GM12878 (cell line): ENCODE measurements around the gene PCDHGA3. TPM values are rescaled to one million over a fixed set of nuclear protein-coding genes. Genes with fewer than 3 reads are reported as not detected.

ENCODE experiments used
- BACH1 ChIP-seq: fragments of 450-650 bp; IDR thresholded peaks from 2 replicates; pipeline ENCODE4 v1.6.1; 2017; ENCODE audit warnings: mild to moderate bottlenecking, borderline replicate concordance
- BHLHE40 ChIP-seq, 2 experiments: fragments of 450-650 bp in 1 of 2; IDR thresholded peaks; 2 replicates each; pipeline ENCODE4 v1.6.1; 2011 to 2017; ENCODE audit warnings: low read depth in 2 of 2, borderline replicate concordance in 1 of 2, improper control_type of control experiment in 1 of 2, low read length in 1 of 2, mild to moderate bottlenecking in 1 of 2
- CEBPB ChIP-seq, 2 experiments: fragments of 150-350 bp in 1 of 2; IDR thresholded peaks; 2 replicates each; pipeline ENCODE4 v1.6.1; 2012 to 2014; ENCODE audit warnings: low read depth in 2 of 2, low read length in 2 of 2, borderline replicate concordance in 1 of 2, inconsistent platforms in 1 of 2
- FOXM1 ChIP-seq: IDR thresholded peaks from 2 replicates; pipeline ENCODE4 v1.6.1; 2012; ENCODE audit warnings: low read depth, mild to moderate bottlenecking, inconsistent platforms, low read length, moderate library complexity
- KLF5 ChIP-seq: fragments of 450-650 bp; IDR thresholded peaks from 2 replicates; pipeline ENCODE4 v1.6.1; 2014; ENCODE audit warnings: mild to moderate bottlenecking; ENCODE audit not compliant: partially characterized antibody
- NBN ChIP-seq: fragments of 450-650 bp; IDR thresholded peaks from 2 replicates; pipeline ENCODE4 v1.6.1; 2016
- NFYA ChIP-seq: IDR thresholded peaks from 2 replicates; pipeline ENCODE4 v1.6.1; 2011; ENCODE audit warnings: low read depth, mild to moderate bottlenecking, low read length, improper control_type of control experiment, borderline replicate concordance
- PAX5 ChIP-seq: IDR thresholded peaks from 2 replicates; pipeline ENCODE4 v1.6.1; 2011; ENCODE audit warnings: low read depth, low read length, borderline replicate concordance
- PRDM15 ChIP-seq: fragments of 450-650 bp; formaldehyde crosslinking; IDR thresholded peaks from 2 replicates; pipeline ENCODE4 v1.4.0; 2020; ENCODE audit warnings: mild to moderate bottlenecking, moderate library complexity
- RB1 ChIP-seq: fragments of 450-650 bp; formaldehyde crosslinking; IDR thresholded peaks from 2 replicates; pipeline ENCODE4 v1.6.1; 2017; ENCODE audit warnings: mild to moderate bottlenecking, borderline replicate concordance
- SMAD5 ChIP-seq: IDR thresholded peaks from 2 replicates; pipeline ENCODE4 v1.6.1; 2016; ENCODE audit warnings: antibody characterized with exemption, low read depth
- SP1 ChIP-seq: IDR thresholded peaks from one replicate; pipeline ENCODE4 v1.6.1; 2011; ENCODE audit warnings: low read depth, low read length
- SREBF2 ChIP-seq: IDR thresholded peaks from 2 replicates; pipeline ENCODE4 v1.6.1; 2012; ENCODE audit warnings: mild to moderate bottlenecking, low read length
- TCF12 ChIP-seq: IDR thresholded peaks from 2 replicates; pipeline ENCODE4 v1.6.1; 2011; ENCODE audit warnings: low read depth, mild to moderate bottlenecking, low read length
- TCF7 ChIP-seq: IDR thresholded peaks from 2 replicates; pipeline ENCODE4 v1.6.1; 2014; ENCODE audit warnings: antibody characterized with exemption, borderline replicate concordance
- ZNF274 ChIP-seq: IDR thresholded peaks from one replicate; pipeline ENCODE4 v1.8.0; 2011; ENCODE audit not compliant: insufficient read length, insufficient read depth
- polyA plus RNA-seq, 11 experiments: library from polyadenylated mRNA; depleted of rRNA in 4 of 11; unstranded in 6 of 11; stranded (reverse) in 5 of 11; fragments of >200 nt; fragmentation: Nextera tagmentation in 4 of 11; fragmentation: Illumina TruSeq in 1 of 11; extraction: Ambion mirVana in 4 of 11; extraction: Trizol in 1 of 11; gene quantifications; 1 replicate in 1 of 11; 2 replicates in 10 of 11; pipeline versions ENCODE4 v1.2.1 to v1.2.3, GENCODE V29; 2011 to 2016; ENCODE audit warnings: inconsistent platforms in 2 of 11, missing spikeins in 2 of 11, low read depth in 1 of 11
- total RNA-seq, 4 experiments: library from RNA; depleted of rRNA in 3 of 4; stranded (reverse); fragments of >200 nt in 3 of 4; fragmentation: Illumina TruSeq in 1 of 4; extraction: Trizol in 1 of 4; gene quantifications; 2 replicates each; pipeline versions ENCODE4 v1.2.1 to v1.2.3, GENCODE V29; 2013 to 2021
- TF ChIP-seq, protein P1 (sequence below): fragments of 450-650 bp; formaldehyde crosslinking; IDR thresholded peaks from 2 replicates; pipeline ENCODE4 v1.5.0; 2022; ENCODE audit warnings: mild to moderate bottlenecking, missing genetic modification characterization
- TF ChIP-seq, protein P2 (sequence below): fragments of 450-650 bp; IDR thresholded peaks from 2 replicates; pipeline ENCODE4 v1.6.1; 2017; ENCODE audit warnings: mild to moderate bottlenecking, moderate library complexity

PCDHGA3 gene
- total and polyA plus RNA-seq, 10 of the 15 experiments (the other 5 are each of a cell fraction or from before 2014, with no cell fraction given) = 0.06 to 0.17 (median 0.11) TPM; not detected in 6

DNA sequence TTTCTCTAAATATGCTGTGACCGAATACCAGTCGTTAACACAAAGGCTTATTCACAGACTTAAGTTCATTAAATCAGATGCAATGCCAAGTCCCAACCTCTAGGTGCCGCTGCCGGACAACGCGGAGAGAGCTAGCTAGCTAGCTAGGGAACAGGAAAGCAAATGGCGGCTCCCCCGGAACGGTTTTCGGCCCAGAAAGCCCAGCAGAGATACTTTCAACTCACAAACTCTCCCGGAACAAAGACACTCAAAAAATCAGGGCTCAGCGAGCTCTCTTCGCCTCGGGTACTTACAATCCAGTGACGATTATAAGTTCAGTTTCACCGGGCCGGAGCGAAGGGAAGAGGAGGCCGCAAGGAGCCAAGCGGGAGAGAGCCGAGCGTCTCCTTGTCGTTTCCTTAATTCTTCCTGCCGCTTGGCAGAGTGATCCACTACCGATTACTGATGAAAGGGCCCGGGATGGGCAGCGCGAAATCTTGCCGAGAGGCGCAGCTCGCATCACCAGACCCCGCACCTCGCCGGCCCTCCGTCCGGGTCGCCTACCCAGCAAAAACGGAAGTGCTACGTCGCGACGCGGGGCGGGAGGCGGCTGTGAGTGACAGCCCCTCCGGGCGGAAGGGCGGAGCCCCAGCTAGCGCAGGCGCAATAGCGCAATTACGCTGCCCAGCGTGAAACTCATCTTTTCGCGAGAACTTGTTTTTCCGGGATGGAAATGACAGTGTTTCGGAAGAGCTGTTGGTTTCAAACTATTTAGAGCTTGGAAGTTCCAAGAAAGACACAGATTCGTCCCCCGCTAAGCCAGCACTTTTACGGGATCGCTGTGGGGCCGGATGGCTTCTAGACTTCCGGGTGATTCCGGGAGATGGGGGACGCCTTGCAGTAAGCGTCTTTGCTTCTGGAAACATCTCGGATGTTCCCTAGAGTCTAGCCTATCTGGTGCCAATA is 23.1 kb upstream of the PCDHGA3 start, which contains the start of gene TAF7 (continued):
- TF ChIP-seq, protein P1, sequence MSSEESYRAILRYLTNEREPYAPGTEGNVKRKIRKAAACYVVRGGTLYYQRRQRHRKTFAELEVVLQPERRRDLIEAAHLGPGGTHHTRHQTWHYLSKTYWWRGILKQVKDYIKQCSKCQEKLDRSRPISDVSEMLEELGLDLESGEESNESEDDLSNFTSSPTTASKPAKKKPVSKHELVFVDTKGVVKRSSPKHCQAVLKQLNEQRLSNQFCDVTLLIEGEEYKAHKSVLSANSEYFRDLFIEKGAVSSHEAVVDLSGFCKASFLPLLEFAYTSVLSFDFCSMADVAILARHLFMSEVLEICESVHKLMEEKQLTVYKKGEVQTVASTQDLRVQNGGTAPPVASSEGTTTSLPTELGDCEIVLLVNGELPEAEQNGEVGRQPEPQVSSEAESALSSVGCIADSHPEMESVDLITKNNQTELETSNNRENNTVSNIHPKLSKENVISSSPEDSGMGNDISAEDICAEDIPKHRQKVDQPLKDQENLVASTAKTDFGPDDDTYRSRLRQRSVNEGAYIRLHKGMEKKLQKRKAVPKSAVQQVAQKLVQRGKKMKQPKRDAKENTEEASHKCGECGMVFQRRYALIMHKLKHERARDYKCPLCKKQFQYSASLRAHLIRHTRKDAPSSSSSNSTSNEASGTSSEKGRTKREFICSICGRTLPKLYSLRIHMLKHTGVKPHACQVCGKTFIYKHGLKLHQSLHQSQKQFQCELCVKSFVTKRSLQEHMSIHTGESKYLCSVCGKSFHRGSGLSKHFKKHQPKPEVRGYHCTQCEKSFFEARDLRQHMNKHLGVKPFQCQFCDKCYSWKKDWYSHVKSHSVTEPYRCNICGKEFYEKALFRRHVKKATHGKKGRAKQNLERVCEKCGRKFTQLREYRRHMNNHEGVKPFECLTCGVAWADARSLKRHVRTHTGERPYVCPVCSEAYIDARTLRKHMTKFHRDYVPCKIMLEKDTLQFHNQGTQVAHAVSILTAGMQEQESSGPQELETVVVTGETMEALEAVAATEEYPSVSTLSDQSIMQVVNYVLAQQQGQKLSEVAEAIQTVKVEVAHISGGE (CRISPR knock-in tag) = no peak
- TF ChIP-seq BHLHE40 (IDR thresholded peaks at IDR 0.05; ENCODE audit: borderline replicate concordance in 1 of 2, low read depth in 2 of 2, low read length in 1 of 2) = peak in 1 of 2 experiments; percentile 28; a peak in 1 of 4 replicates
- TF ChIP-seq NFYA = no peak
- TF ChIP-seq KLF5 = peak; percentile 40
- TF ChIP-seq PRDM15 (CRISPR knock-in tag) = no peak
- no peak for TF ChIP-seq CEBPB (IDR thresholded peaks at IDR 0.05; ENCODE audit: borderline replicate concordance in 1 of 2, low read depth in 2 of 2, low read length in 2 of 2)
- 0 out of 2 replicates have a peak, but pooled peaks have one; percentile 50 for TF ChIP-seq TCF12
- TF ChIP-seq RB1 = no peak
- no peak; the same call in 1 of the 2 replicates for TF ChIP-seq SREBF2
- TF ChIP-seq SMAD5 = peak; percentile 88
- no peak; the same call in 1 of the 2 replicates for TF ChIP-seq PAX5
- TF ChIP-seq FOXM1 = 0 out of 2 replicates have a peak, but pooled peaks have one; percentile 11
- TF ChIP-seq BACH1 = peak; percentile 58; the same call in 1 of the 2 replicates
- TF ChIP-seq NBN = peak; percentile 57; the same call in 1 of the 2 replicates
- no peak for TF ChIP-seq TCF7
- no peak for TF ChIP-seq ZNF274
- TF ChIP-seq, protein P2, sequence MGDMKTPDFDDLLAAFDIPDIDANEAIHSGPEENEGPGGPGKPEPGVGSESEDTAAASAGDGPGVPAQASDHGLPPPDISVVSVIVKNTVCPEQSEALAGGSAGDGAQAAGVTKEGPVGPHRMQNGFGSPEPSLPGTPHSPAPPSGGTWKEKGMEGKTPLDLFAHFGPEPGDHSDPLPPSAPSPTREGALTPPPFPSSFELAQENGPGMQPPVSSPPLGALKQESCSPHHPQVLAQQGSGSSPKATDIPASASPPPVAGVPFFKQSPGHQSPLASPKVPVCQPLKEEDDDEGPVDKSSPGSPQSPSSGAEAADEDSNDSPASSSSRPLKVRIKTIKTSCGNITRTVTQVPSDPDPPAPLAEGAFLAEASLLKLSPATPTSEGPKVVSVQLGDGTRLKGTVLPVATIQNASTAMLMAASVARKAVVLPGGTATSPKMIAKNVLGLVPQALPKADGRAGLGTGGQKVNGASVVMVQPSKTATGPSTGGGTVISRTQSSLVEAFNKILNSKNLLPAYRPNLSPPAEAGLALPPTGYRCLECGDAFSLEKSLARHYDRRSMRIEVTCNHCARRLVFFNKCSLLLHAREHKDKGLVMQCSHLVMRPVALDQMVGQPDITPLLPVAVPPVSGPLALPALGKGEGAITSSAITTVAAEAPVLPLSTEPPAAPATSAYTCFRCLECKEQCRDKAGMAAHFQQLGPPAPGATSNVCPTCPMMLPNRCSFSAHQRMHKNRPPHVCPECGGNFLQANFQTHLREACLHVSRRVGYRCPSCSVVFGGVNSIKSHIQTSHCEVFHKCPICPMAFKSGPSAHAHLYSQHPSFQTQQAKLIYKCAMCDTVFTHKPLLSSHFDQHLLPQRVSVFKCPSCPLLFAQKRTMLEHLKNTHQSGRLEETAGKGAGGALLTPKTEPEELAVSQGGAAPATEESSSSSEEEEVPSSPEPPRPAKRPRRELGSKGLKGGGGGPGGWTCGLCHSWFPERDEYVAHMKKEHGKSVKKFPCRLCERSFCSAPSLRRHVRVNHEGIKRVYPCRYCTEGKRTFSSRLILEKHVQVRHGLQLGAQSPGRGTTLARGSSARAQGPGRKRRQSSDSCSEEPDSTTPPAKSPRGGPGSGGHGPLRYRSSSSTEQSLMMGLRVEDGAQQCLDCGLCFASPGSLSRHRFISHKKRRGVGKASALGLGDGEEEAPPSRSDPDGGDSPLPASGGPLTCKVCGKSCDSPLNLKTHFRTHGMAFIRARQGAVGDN = peak; percentile 69
- TF ChIP-seq SP1 = peak; percentile 55
